HEK293 (cell line): Measurements from ENCODE around the gene FBH1.

Experiments used
- CTCF ChIA-PET: fragments of 350-600 bp; formaldehyde crosslinking; extraction: SDS; loops from one replicate; lab custom pipeline; 2021; ENCODE audit warnings: antibody characterized with exemption; lab: Yijun Ruan, JAX
- POLR2A ChIA-PET: fragments of 300-600 bp; formaldehyde crosslinking; extraction: SDS; loops from one replicate; lab custom pipeline; 2020; ENCODE audit warnings: antibody characterized with exemption, inconsistent platforms; lab: Yijun Ruan, JAX
- H3K27ac ChIP-seq: fragments of 200-500 bp; sonication (Bioruptor generic); 2 replicates; pipeline ENCODE4 v1.5.1; 2014; ENCODE audit warnings: low read depth, low read length, control low read depth, inconsistent platforms; ENCODE audit errors: extremely low read depth
- H3K36me3 ChIP-seq, 2 experiments: fragments of 200-500 bp in 1 of 2; sonication (Bioruptor generic) in 1 of 2; 1 replicate in 1 of 2; 2 replicates in 1 of 2; pipeline ENCODE4 v1.5.1; 2014 to 2017; ENCODE audit warnings: inconsistent platforms in 2 of 2, low read length in 2 of 2; ENCODE audit not compliant: control insufficient read depth in 2 of 2, insufficient read depth in 1 of 2
- H3K4me1 ChIP-seq: fragments of 200-500 bp; sonication (Bioruptor generic); 2 replicates; pipeline ENCODE4 v1.5.1; 2014; ENCODE audit warnings: mild to moderate bottlenecking, low read length, inconsistent platforms; ENCODE audit not compliant: control insufficient read depth, insufficient read depth
- H3K4me3 ChIP-seq: 2 replicates; pipeline ENCODE4 v1.5.1; 2011; ENCODE audit warnings: low read depth, mild to moderate bottlenecking, control low read depth, low read length, moderate library complexity
- H3K9me3 ChIP-seq: fragments of 200-500 bp; sonication (Bioruptor generic); 2 replicates; pipeline ENCODE4 v1.5.1; 2014; ENCODE audit warnings: low read depth, low read length, inconsistent platforms; ENCODE audit not compliant: control insufficient read depth, insufficient read depth
- BCL11B ChIP-seq: fragments of 450-650 bp; formaldehyde crosslinking; IDR thresholded peaks from 2 replicates; pipeline ENCODE4 v1.5.1; 2016; ENCODE audit warnings: low read depth, missing biosample characterization, missing genetic modification characterization
- GLIS2 ChIP-seq: fragments of 450-650 bp; formaldehyde crosslinking; IDR thresholded peaks from 2 replicates; pipeline ENCODE4 v1.5.1; 2016; ENCODE audit warnings: missing biosample characterization, missing genetic modification characterization
- HIC1 ChIP-seq: fragments of 450-650 bp; formaldehyde crosslinking; IDR thresholded peaks from 2 replicates; pipeline ENCODE4 v1.5.1; 2016; ENCODE audit warnings: missing biosample characterization, missing genetic modification characterization
- HOXA7 ChIP-seq: sonication (generic); formaldehyde crosslinking; IDR thresholded peaks from 2 replicates; pipeline ENCODE4 v1.8.1; 2022; ENCODE audit warnings: missing genetic modification reagents, borderline replicate concordance
- KLF10 ChIP-seq: fragments of 450-650 bp; IDR thresholded peaks from 2 replicates; pipeline ENCODE4 v1.5.1; 2018; ENCODE audit warnings: missing biosample characterization, mild to moderate bottlenecking, missing genetic modification characterization
- MEIS1 ChIP-seq: sonication (generic); formaldehyde crosslinking; IDR thresholded peaks from 2 replicates; pipeline ENCODE4 v1.8.1; 2022; ENCODE audit warnings: missing genetic modification reagents, mild to moderate bottlenecking, borderline replicate concordance
- OSR2 ChIP-seq: fragments of 450-650 bp; formaldehyde crosslinking; IDR thresholded peaks from 2 replicates; pipeline ENCODE4 v1.5.1; 2016; ENCODE audit warnings: missing biosample characterization, missing genetic modification characterization
- PRDM10 ChIP-seq: fragments of 450-650 bp; formaldehyde crosslinking; IDR thresholded peaks from 2 replicates; pipeline ENCODE4 v1.5.1; 2016; ENCODE audit warnings: missing biosample characterization, missing genetic modification characterization
- PRDM4 ChIP-seq: fragments of 450-650 bp; formaldehyde crosslinking; IDR thresholded peaks from 2 replicates; pipeline ENCODE4 v1.5.1; 2017; ENCODE audit warnings: missing biosample characterization, missing genetic modification characterization
- ZBTB7A ChIP-seq: fragments of 450-650 bp; formaldehyde crosslinking; IDR thresholded peaks from 2 replicates; pipeline ENCODE4 v1.5.1; 2016; ENCODE audit warnings: low read depth, missing biosample characterization, missing genetic modification characterization
- ZFHX2 ChIP-seq: fragments of 450-650 bp; formaldehyde crosslinking; conservative IDR thresholded peaks from 2 replicates; pipeline ENCODE4 v1.5.1; 2016; ENCODE audit warnings: missing biosample characterization, missing genetic modification characterization
- ZFP3 ChIP-seq: fragments of 450-650 bp; formaldehyde crosslinking; IDR thresholded peaks from 2 replicates; pipeline ENCODE4 v1.5.1; 2016; ENCODE audit warnings: low read depth, missing biosample characterization, missing genetic modification characterization
- ZNF121 ChIP-seq: fragments of 450-650 bp; formaldehyde crosslinking; IDR thresholded peaks from 2 replicates; pipeline ENCODE4 v1.5.1; 2016; ENCODE audit warnings: missing biosample characterization, missing genetic modification characterization
- ZNF146 ChIP-seq: fragments of 450-650 bp; formaldehyde crosslinking; IDR thresholded peaks from 2 replicates; pipeline ENCODE4 v1.5.1; 2016; ENCODE audit warnings: missing biosample characterization, missing genetic modification characterization
- ZNF155 ChIP-seq: fragments of 450-650 bp; formaldehyde crosslinking; IDR thresholded peaks from 2 replicates; pipeline ENCODE4 v1.5.1; 2016; ENCODE audit warnings: missing biosample characterization, missing genetic modification characterization
- ZNF214 ChIP-seq: fragments of 450-650 bp; formaldehyde crosslinking; IDR thresholded peaks from 2 replicates; pipeline ENCODE4 v1.5.1; 2017; ENCODE audit warnings: missing biosample characterization, mild to moderate bottlenecking, missing genetic modification characterization, borderline replicate concordance
- ZNF223 ChIP-seq: fragments of 450-650 bp; formaldehyde crosslinking; IDR thresholded peaks from 2 replicates; pipeline ENCODE4 v1.5.1; 2016; ENCODE audit warnings: missing biosample characterization, missing genetic modification characterization
- ZNF248 ChIP-seq: fragments of 450-650 bp; formaldehyde crosslinking; IDR thresholded peaks from 2 replicates; pipeline ENCODE4 v1.5.1; 2017; ENCODE audit warnings: missing biosample characterization, missing genetic modification characterization
- ZNF324 ChIP-seq: fragments of 450-650 bp; formaldehyde crosslinking; IDR thresholded peaks from 2 replicates; pipeline ENCODE4 v1.5.1; 2016; ENCODE audit warnings: missing biosample characterization, missing genetic modification characterization
- ZNF639 ChIP-seq: fragments of 450-650 bp; formaldehyde crosslinking; IDR thresholded peaks from 2 replicates; pipeline ENCODE4 v1.5.1; 2016; ENCODE audit warnings: missing biosample characterization, missing genetic modification characterization
- ZNF791 ChIP-seq: fragments of 450-650 bp; formaldehyde crosslinking; IDR thresholded peaks from 2 replicates; pipeline ENCODE4 v1.5.1; 2016; ENCODE audit warnings: missing biosample characterization, missing genetic modification characterization
- ZSCAN23 ChIP-seq: fragments of 450-650 bp; formaldehyde crosslinking; IDR thresholded peaks from 2 replicates; pipeline ENCODE4 v1.5.1; 2016; ENCODE audit warnings: missing biosample characterization, missing genetic modification characterization
- ZSCAN30 ChIP-seq: fragments of 450-650 bp; IDR thresholded peaks from 2 replicates; pipeline ENCODE4 v1.5.1; 2018; ENCODE audit warnings: missing biosample characterization, mild to moderate bottlenecking, missing genetic modification characterization, moderate library complexity

FBH1 gene

GRCh38 chr10:5895804-5896203, 5.8 kb downstream of the FBH1 start (continued):
- TF ChIP-seq ZSCAN23 (tag by site-specific recombination), result no peak
- no peak for TF ChIP-seq KLF10 (tag by site-specific recombination)
- TF ChIP-seq ZBTB7A (tag by site-specific recombination), result no peak
- TF ChIP-seq BCL11B (tag by site-specific recombination), result no peak
- TF ChIP-seq ZNF214, result no peak
- TF ChIP-seq ZFP3 (tag by site-specific recombination), result no peak
- no peak for TF ChIP-seq HOXA7
- no peak for TF ChIP-seq PRDM10 (tag by site-specific recombination)
- no peak for TF ChIP-seq ZNF223 (tag by site-specific recombination)

- TF ChIP-seq ZSCAN23 (tag by site-specific recombination) (no peak), OSR2 (no peak), ZNF155 (tag by site-specific recombination) (no peak), ZFHX2 (tag by site-specific recombination) (no peak)
- 0 out of 2 replicates have a peak, but pooled peaks cover 4% of the 10 kb centered on the region for H3K4me1 ChIP-seq
- CTCF ChIA-PET, result no interaction called here
- no peaks in the 10 kb centered on the region for H3K9me3 ChIP-seq
- H3K27ac ChIP-seq, result no peak overlapping the region
- H3K4me3 ChIP-seq, result no peak overlapping the region
- POLR2A ChIA-PET, result interaction anchor here (0.5 to 1.3 kb wide), 3 partner anchors 8 to 54 kb away, joined by 3 to 7 read pairs (median 4); no protein-coding TSS in a partner anchor
- peaks cover 0 to 54% of the 10 kb centered on the region in 2 experiments; a peak in 2 of 3 replicates for H3K36me3 ChIP-seq
These were observed 6.4 kb downstream of the FBH1 start for GRCh38 chr10:5896208-5897052.

- Histone ChIP-seq H3K4me1 (0 out of 2 replicates have a peak, but pooled peaks cover 2% of the 10 kb centered on the region), H3K36me3 (peaks cover 0 to 54% of the 10 kb centered on the region in 2 experiments; a peak in 2 of 3 replicates), H3K27ac (no peak overlapping the region), H3K9me3 (no peaks in the 10 kb centered on the region), H3K4me3 (no peak overlapping the region)
- POLR2A ChIA-PET, result interaction anchor here (0.5 to 1.3 kb wide), 3 partner anchors 9 to 54 kb away, joined by 3 to 7 read pairs (median 4); no protein-coding TSS in a partner anchor
- CTCF ChIA-PET, result no interaction called here
- TF ChIP-seq ZNF639 (tag by site-specific recombination) (no peak), ZNF324 (tag by site-specific recombination) (no peak), ZSCAN30 (no peak), ZNF223 (tag by site-specific recombination) (no peak), HIC1 (tag by site-specific recombination) (no peak), ZNF121 (tag by site-specific recombination) (no peak), GLIS2 (tag by site-specific recombination) (no peak), ZNF248 (no peak), ZNF146 (no peak), ZNF791 (no peak), HOXA7 (no peak), PRDM4 (tag by site-specific recombination) (no peak), MEIS1 (CRISPR knock-in tag) (no peak)
These were observed 7.0 kb downstream of the FBH1 start for GRCh38 chr10:5897053-5897340.
